NCI-H2029 treated with DMSO at 0.1 percent for 48 hours (cell line): ENCODE results near the gene METAP1D.
A peak's percentile ranks its signal among the peaks of the same experiment; 100 is the strongest.
"Not testable (repeated sequence)": the region's sequence is repeated elsewhere in the genome, so short reads cannot be mapped to it uniquely, and the experiment has no call there.

ENCODE experiments used
- DNase-seq: peaks from one replicate; lab custom pipeline; 2025; lab: John Stamatoyannopoulos, UW

The METAP1D gene

DNA sequence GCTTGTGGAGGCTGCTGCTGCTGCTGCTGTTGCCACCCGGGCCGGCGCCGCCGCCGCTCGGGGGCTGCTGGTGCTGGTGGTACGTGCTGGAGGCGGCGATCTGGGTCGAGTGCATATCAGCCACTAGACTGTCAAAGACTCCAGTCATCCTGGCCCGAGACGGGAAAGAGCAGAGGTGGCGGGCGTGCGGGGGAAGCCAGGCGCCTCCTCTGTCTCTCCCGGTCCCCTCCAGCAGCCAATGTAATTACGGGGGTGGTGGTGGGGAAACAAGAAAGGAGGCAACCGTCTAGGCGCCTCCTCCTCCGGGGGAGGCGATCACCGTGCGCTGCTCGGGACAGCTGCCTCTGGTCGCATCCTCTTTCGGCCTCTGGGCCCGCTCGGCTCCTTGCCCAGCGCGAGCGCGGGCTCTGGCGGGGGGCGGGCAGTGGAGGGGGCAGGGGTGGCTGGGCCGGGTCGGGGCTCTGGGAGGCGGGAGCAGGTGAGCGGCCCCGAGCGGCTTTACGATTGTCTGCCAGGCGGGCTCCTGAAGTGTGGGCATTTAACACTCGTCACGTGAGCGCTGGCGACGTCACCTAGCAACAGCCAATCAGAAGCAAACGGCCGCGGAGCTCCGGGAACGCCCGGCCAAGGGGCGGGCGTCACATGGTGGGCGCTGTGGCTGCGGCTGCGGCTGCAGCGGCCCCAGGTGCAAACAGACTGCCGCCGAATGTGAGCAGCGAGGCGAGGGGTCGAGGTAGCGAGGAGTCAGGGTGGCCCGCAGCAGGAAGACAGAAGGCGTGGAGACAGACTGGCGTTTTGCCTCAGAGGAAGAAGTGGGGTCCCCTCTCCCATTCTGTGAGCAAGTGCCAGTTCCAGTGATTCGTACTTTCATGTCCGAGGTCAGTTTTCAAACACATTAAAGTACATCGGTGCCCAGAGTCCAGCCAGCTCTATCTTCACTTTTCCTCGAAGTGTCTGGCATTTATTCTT is 102.9 kb downstream of the METAP1D start, which contains the start of gene DLX2:
DLX2 (minus strand) TSS at position 510 of the 969 bp plus-strand sequence; CDS start at position 148, 362 bp downstream.
- peak; percentile 48 for DNase-seq

DNA sequence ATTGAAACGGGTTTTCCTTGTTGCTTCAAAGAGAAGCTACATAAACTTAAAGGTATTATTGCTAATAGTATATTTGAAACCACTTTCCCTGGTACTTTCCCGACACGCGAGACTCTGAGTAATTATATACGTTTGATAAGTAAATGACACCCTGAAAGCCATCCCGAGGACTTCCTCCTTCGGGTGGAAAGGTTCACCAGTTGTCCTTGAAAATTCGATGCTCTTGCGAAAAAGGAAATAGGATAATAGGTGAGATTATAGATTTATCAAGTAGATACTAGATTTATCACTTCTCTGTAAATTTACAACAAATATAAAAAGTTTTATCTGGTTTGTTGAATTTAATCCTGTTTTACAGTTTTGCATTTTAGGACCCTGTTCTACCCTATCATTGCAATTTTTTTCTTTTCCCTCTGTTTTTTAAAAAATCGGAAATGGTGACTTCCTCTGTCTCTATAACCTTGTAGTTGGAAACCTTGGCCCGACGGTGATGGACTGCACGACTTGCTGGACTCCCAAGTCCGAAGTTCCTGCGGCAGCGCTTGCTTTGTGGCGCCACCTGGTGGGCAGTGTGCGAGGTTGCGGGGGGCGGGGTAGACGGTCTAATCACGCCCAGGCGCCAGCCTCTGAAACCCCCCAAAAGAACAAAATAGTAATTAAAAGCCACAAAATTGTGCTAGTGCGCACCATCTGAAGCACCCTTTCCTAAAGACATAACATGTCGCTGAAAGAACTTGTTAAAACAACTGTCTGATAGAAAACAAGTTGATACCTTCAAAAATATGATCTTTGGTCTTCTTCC is 103.9 kb downstream of the METAP1D start:
- peak; percentile 51 for DNase-seq

DNA sequence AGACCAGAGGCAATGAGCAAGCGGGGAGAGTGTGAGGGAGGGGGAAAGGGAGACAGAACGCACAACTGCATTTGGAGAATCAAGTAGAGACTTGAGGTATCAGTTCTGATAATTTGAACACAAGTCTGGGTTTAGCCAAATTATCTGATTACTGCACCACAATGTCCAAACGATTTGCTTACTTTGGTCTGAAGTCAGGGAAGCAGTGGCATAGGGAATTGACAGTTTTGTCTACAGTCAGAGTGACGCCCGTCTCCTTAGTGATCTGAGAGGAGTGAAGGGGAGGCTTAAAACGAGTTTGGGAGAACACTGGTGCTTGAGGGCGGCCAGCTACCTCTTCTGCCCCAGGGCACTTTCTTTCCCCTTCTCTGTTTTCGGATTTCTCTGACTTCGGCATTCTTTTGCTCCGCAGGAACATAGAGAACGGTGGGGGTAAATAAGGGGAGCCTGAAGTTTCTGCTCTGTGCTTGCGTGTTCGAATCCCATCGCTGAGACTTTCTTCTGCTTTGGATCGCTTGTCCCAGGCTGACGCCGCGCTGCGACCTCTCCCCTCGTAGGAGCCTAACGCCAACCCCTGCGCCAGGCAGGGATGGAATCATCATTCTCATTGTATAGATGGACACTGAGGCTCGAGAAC is 105.8 kb downstream of the METAP1D start:
- DNase-seq, result no peak

DNA sequence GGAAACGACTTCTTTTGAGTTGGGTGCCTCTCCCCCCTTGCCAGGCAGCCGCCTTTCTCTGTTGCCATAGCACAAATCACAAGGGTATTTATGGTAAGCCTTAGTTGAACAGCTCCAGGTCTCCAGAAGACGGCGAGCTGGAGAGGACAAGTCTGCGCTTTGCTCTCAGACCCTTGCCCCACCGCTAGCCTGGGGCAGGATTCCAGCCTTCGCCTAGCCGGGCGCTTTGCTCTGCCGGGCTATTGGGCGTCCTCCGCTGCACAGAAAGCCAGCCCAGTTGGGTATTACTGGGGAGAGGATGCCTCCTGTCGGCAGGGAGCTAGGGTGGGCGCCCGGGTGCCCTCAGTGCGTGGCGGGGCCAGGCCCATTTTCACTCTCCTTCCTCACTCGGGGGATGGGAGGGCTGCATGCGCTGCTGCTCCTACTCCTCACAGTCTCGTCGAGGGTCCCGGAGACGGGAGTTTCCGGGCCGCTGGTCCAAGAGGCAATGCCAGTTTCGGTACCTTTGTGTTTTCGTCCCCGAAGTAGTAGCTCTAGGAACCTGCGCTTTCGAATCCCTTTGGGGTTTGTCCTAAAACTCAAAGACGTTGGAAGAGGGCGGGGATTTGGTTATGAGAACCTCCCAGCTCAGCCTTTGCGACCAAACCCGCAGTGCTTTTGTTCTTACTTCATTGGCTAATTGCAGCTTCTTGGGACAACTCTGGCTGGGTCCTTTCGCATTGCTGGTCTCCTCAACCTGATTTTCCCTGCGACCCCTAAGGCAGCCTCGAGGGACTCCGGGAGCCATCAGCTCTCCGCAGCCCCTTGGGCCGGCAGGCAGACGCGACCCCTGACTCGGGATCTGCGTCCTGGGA is 106.6 kb downstream of the METAP1D start:
- no peak for DNase-seq

DNA sequence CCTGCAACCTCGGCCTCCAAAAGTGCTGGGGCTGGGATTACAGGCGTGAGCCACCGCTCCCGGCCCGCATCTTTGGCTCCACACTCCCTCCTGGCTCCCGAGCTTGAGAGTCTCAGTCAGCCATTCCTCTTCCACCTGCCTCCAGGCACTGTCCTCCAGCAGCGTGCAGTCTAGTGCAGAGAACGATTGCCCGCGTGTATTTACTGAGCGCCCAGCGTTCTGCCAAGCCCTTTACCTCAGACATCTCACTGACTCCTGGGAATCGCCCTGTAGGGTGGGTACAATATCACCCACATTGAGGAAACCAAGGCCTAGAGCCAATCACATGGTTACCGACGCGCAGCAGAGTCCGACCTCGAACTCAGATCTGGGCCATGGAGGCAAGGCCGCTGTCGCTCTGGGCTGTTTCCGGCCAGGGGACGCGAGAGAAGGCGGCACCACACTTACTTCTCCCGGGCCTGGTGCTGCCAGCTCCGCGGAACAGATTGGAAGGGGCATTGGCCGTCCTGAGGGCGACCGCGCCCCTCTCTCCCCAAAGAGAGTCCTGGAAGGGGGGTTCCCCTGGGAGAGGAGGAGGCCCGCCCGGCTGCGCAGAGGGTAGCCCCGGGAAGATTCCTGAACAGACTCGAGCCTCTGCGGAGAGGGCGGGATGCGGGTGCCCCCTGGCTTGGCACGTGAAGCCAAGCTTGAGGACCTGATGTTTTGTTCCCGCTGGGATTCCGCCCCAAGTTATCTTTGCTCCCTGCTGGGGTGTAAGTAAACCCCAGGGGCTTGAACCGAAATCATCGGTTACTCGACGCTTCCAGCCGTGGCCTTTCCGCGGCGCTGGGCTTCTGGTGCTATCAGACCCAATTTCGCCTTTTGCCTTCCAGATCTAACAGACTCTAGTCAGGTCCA is 108.2 kb downstream of the METAP1D start:
- no peak for DNase-seq

DNA sequence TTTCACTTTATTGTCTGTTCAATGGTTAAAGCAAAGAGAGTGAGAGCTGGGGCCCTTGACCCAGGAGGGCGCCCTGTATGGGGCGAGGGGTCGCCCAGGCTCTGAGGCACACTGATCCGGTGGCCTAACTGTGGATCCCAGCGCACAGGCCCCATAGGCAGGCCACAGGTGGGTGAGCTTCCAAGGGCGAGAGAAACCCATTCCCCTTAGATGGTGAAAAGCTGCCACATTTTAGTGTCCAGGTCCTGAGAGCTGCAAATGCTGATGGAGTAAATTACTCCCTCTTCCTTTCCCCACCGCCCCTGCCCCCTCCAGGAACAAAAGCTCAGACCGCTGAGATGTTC is 108.8 kb downstream of the METAP1D start:
- no peak for DNase-seq

DNA sequence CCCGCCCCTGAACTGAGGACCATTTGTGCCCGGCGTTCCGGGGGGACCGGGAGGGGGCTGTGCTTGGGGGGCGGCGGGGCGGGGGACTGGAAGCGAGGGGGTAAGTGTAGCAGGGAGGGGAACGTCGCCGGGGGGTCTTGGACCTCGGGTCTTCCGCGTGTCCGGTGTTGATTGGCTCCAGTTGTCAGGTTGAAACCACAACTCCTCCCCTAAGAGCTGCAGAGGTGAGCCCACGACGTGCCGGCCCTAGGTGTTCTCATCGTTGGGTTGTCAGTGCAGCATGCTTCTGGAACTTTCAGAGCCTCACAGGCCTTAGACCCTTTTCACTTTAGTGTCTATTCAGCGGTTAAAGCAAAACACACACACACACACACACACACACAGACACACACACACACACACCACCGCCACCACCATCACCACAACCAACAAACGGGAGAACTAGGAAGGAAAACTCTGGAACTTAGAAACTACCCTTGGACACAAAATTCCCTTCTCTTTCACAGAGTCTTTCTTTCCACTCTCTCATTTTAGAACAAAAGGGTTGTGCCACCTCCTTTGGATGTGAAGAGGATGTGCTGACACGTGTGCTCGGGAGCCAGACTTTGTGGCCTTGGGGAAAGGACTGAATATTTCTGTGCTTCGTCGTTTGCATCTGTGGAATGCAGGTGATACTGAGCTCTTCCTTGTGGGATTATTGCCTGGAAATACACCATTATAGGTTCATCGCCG is 109.7 kb downstream of the METAP1D start:
- no peak for DNase-seq

DNA sequence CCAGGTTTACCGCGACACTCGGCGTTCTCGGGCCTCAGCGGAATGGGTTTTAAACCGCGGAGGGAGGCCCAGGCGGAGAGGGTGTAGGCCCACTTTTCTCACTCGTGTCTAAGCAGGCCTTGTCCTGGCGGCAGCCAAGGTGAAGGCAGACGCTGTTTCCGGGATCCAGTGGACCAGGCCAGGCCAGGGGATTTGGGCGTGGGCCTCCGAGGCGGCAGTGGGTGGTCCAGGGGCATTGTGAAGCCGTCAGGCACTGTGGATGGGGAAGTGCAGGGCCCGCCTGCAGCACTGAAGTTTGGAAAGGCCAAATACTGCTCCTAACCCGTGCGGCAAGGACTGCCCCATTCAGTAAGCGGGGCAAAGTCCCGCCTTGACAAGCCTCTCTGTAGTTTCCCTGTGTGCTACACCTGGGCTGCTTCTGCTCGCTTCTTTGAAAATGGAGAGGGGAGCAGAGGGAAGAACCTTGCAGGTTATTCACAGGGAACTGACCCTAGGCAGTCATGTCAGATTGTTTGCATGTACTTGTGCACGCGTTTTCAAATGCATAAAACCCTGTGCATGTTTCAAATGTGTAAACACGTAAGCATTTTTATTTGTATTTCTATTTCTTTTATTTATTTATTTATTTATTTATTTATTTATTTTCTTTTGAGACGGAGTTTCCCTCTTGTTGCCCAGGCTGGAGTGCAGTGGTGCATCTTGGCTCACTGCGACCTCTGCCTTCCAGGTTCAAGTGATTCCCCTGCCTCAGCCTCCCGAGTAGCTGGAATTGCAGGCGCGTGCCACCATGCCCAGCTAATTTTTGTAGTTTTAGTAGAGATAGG is 110.4 kb downstream of the METAP1D start:
- DNase-seq, result no peak

DNA sequence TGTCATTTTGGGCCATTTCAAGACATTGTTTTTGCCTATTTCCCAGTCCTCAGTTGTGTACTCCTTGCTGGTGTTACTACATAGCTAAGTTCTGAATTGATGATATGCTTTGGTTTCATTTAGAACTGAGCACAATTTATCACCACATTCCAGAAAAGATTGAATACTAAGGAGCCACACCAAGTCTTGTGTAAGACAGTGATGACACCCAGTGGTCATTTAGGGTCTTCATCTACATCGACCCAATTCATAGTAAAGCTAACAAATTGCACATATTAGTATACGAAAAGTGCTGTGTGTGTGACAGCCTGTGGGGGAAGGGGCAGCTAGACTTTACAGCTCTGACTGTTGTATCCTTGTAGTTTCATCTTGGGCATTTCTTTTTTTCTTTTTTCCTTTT is 113.9 kb downstream of the METAP1D start:
- DNase-seq, result no peak

DNA sequence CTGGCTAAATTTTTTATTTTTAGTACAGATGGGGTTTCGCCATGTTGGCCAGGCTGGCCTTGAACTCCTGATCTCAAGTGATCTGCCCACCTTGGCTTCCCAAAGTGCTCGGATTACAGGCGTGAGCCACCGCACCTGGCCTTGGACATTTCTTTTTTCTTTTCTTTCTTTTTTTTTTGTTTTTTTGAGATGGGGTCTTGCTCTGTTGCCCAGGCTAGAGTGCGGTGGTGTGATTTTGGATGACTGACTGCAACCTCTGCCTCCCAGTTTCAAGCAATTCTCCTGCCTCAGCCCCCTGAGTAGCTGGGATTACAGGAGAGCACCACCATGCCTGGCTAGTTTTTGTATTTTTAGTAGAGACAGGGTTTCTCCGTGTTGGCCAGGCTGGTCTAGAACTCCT is 114.4 kb downstream of the METAP1D start:
- not testable (repeated sequence) for DNase-seq

DNA sequence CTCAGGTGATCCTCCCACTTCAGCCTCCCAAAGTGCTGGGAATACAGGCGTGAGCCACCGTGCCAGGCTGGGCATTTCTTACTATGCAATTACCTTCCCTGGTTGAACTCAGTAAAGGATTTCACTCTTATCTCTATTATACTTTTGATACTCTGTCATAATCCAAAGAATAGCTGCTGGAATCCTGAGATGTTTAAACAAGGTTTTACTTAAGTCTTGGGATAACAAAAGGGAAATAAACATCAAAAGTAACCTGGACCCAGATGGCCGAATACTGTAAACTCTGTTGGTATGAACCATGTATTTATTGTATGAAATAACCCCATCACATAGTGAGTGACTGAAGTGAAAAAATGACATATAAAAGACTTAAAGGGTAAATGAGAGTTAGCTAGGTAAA is 114.8 kb downstream of the METAP1D start:
- no peak for DNase-seq

DNA sequence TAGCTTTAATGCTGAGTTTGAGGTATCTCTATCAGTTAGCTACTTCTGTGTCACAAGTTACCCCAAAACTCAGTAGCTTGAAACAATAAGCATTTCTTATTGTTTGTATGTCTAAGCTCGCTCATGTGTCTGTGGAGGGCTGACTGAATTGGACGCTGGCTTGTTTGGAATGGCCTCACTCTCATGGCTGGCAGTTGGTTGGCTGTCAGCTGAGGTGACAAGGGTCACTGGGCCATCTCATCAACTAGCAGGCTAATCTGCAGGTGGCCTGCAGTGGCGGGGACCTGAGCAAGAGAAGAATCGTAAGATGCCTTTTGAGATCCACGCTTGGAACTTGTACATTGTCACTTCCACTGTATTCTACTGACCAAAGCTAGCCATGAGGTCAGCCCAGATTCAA is 116.4 kb downstream of the METAP1D start:
- no peak for DNase-seq

DNA sequence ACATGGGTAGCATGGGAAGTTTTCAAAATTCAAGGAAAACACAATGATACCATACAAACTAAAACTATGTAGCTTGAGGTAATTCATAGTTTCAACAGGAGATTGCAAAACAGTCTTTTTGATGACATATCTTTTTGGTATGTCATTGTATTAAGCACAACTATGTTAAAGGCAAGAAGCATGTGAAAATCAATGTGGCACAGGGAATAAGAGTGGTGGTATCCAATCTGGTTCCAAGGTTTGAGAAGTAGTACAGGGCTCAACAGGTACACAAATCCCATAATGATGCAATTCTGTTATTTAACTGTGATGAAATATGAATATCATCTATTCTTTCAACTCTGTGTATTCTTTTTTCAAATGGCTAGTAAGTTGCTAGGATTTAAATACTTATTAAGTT is 119.3 kb downstream of the METAP1D start:
- no peak for DNase-seq

DNA sequence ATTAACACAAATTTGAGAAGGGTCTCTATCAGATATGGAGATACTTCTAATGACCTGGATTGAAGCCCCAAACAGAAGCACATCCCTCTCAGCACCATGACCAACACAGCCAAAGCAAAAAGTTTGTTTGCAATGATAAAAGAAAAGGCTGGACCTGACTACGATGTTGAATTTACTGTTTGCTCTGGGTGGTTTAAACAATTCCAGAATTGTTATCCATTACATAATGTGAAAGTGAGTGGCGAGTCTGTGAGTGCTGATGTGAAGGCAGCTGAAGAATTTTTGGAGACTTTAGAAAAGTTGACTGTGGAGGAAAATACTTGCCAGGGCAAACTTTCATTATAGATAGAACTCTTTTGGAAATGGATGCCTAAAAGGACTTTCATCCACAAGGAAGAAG is 120.4 kb downstream of the METAP1D start:
- DNase-seq, result no peak

DNA sequence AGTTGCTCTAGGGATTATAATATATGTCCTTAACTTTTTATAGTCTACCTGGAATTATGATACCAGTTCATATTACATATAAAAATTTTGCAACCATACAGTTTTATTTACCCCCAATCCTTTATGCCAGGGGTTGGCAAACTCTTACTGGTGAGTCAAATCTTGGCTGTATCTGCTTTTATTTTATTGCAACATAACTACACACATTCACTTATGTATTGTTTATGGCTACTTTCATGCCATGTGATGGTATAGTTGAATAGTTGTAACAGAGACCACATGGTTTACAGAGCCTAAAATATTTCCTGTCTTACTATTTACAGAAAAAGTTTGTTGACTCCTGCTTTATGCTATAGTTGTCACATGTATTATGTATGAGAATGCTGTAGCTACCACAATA is 128.7 kb downstream of the METAP1D start:
- DNase-seq, result no peak

DNA sequence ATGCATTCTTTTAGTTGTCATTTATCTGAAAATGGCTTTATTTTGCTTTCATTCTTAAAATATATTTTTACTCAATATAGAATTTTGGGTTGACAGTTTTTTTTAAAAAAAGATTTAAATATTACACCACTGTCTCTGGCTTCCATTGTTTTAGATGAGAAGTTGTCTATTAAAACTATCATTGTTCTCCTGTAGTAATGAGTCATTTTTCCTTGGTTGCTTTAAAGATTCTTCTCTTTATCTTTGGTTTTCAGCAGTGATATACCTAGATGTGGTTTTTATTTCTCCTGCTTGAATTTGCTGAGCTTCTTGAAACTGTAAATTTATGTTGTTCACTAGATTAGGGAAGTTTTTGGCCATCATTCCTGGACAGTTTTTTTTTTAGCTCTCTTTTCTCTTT is 129.7 kb downstream of the METAP1D start:
- DNase-seq, result no peak
